HG03558 (cell line): ENCODE measurements around the gene SSPN.

Source experiments
- ATAC-seq: cut with Tn5 transposase; IDR thresholded peaks from one replicate; pipeline ENCODE4 v1.9.1; 2021; ENCODE audit warnings: moderate number of reproducible peaks; ENCODE audit not compliant: unreplicated experiment; ENCODE audit errors: extremely low read depth

Gene SSPN

GRCh38 chr12:26279908-26280307 is 84.5 kb downstream of the SSPN start:
- ATAC-seq, result no peak

GRCh38 chr12:26280869-26281268 is 85.5 kb downstream of the SSPN start:
- no peak for ATAC-seq

- no peak for ATAC-seq
Measured at GRCh38 chr12:26281320-26281719, 85.9 kb downstream of the SSPN start.

- ATAC-seq, result no peak
Measured at GRCh38 chr12:26282339-26282940, 87.1 kb downstream of the SSPN start.

- no peak for ATAC-seq
Measured at GRCh38 chr12:26283046-26283445, 87.7 kb downstream of the SSPN start.

- no peak for ATAC-seq
Measured at GRCh38 chr12:26283617-26284016, 88.2 kb downstream of the SSPN start.

GRCh38 chr12:26285401-26285800 is 90.0 kb downstream of the SSPN start:
- no peak for ATAC-seq

- no peak for ATAC-seq
Measured at GRCh38 chr12:26286186-26286585, 90.8 kb downstream of the SSPN start.

- no peak for ATAC-seq
Measured at GRCh38 chr12:26287671-26288381, 92.5 kb downstream of the SSPN start.

- no peak for ATAC-seq
Measured at GRCh38 chr12:26290565-26290964, 95.2 kb downstream of the SSPN start.

- no peak for ATAC-seq
Measured at GRCh38 chr12:26292596-26292995, 97.2 kb downstream of the SSPN start.

- no peak for ATAC-seq
Measured at GRCh38 chr12:26293612-26294011, 98.2 kb downstream of the SSPN start.

- ATAC-seq, result no peak
Measured at GRCh38 chr12:26295001-26295400, 99.6 kb downstream of the SSPN start.

GRCh38 chr12:26297396-26298070 is 102.2 kb downstream of the SSPN start:
- no peak for ATAC-seq

- peak; percentile 97 for ATAC-seq
Measured at GRCh38 chr12:26298785-26299621, 103.6 kb downstream of the SSPN start.

- no peak for ATAC-seq
Measured at GRCh38 chr12:26299751-26300150, 104.4 kb downstream of the SSPN start.
